Naive thymus-derived CD4-positive, alpha-beta T cell (primary cell): Measurements from ENCODE around the gene PTS. TPM values are rescaled to one million over a fixed set of nuclear protein-coding genes. Genes with fewer than 3 reads are reported as not detected.

Experiments used
- ATAC-seq: fragments of 150-1000 bp; cut with Tn5 transposase; 2 replicates; pipeline ENCODE4 v1.10.0; 2021; ENCODE audit warnings: mild to moderate bottlenecking, moderate library complexity
- CTCF ChIA-PET: fragments of 350-600 bp; sonication (Branson Sonifier 250); formaldehyde crosslinking; loops from one replicate; lab custom pipeline; 2021; ENCODE audit warnings: antibody characterized with exemption; lab: Charles Lee
- POLR2A ChIA-PET: fragments of 350-600 bp; sonication (Branson Sonifier 250); formaldehyde crosslinking; loops from one replicate; lab custom pipeline; 2021; ENCODE audit warnings: antibody characterized with exemption, inconsistent platforms; lab: Charles Lee
- DNase-seq, 9 donors: peaks; one replicate each; pipeline versions ENCODE4 v3.0.0 to v3.0.0-alpha.2; 2020 to 2022; ENCODE audit warnings: mixed read lengths in 1 of 9
- H3K27ac ChIP-seq: one replicate; pipeline ENCODE4 v1.7.0; 2013; ENCODE audit warnings: mild to moderate bottlenecking, low read depth, low read length, moderate library complexity
- H3K27me3 ChIP-seq, 2 donors: one replicate each; pipeline ENCODE4 v1.7.0; 2013; ENCODE audit warnings: low read length in 2 of 2, mild to moderate bottlenecking in 2 of 2, moderate library complexity in 2 of 2; ENCODE audit not compliant: control insufficient read depth in 2 of 2, insufficient read depth in 2 of 2
- H3K36me3 ChIP-seq, 3 experiments: 1 replicate in 2 of 3; 2 replicates in 1 of 3; pipeline ENCODE4 v1.7.0; 2013; ENCODE audit warnings: low read length in 3 of 3, mild to moderate bottlenecking in 3 of 3, moderate library complexity in 1 of 3; ENCODE audit not compliant: insufficient read depth in 3 of 3, control insufficient read depth in 2 of 3
- H3K4me1 ChIP-seq, 2 donors: one replicate each; pipeline ENCODE4 v1.7.0; 2013; ENCODE audit warnings: low read length in 2 of 2, mild to moderate bottlenecking in 2 of 2, moderate library complexity in 1 of 2; ENCODE audit not compliant: control insufficient read depth in 2 of 2, insufficient read depth in 2 of 2
- H3K4me3 ChIP-seq: 2 replicates; pipeline ENCODE4 v1.7.0; 2013; ENCODE audit warnings: mild to moderate bottlenecking, low read length
- H3K9me3 ChIP-seq, 3 experiments: 1 replicate in 2 of 3; 2 replicates in 1 of 3; pipeline ENCODE4 v1.7.0; 2013; ENCODE audit warnings: low read length in 3 of 3; ENCODE audit not compliant: control insufficient read depth in 2 of 3
- H3K27ac Mint-ChIP-seq, 9 donors: one replicate each; pipeline ENCODE4 v1.8.0; 2020 to 2022; ENCODE audit warnings: mixed read lengths in 9 of 9, mild to moderate bottlenecking in 8 of 9, moderate library complexity in 5 of 9, inconsistent platforms in 2 of 9
- H3K27me3 Mint-ChIP-seq, 5 donors: one replicate each; pipeline ENCODE4 v1.8.0; 2021 to 2022; ENCODE audit warnings: mixed read lengths in 5 of 5, mild to moderate bottlenecking in 1 of 5
- H3K36me3 Mint-ChIP-seq, 5 donors: one replicate each; pipeline ENCODE4 v1.8.0; 2020 to 2022; ENCODE audit warnings: mixed read lengths in 5 of 5, mild to moderate bottlenecking in 3 of 5, inconsistent platforms in 1 of 5
- H3K4me1 Mint-ChIP-seq, 7 donors: one replicate each; pipeline ENCODE4 v1.8.0; 2020 to 2022; ENCODE audit warnings: mixed read lengths in 7 of 7, mild to moderate bottlenecking in 3 of 7, inconsistent platforms in 1 of 7
- H3K4me3 Mint-ChIP-seq, 10 donors: one replicate each; pipeline ENCODE4 v1.8.0; 2020 to 2022; ENCODE audit warnings: mild to moderate bottlenecking in 10 of 10, mixed read lengths in 10 of 10, moderate library complexity in 6 of 10, inconsistent platforms in 2 of 10
- H3K9me3 Mint-ChIP-seq, 11 donors: one replicate each; pipeline ENCODE4 v1.8.0; 2020 to 2022; ENCODE audit warnings: mixed read lengths in 11 of 11, mild to moderate bottlenecking in 4 of 11, inconsistent platforms in 1 of 11, moderate library complexity in 1 of 11
- intact Hi-C, 2 donors: fragments of 100-400 bp; cut with micrococcal nuclease; formaldehyde crosslinking; loops; one replicate each; pipeline ENCODE4 v1.15.1; 2023
- polyA plus RNA-seq, 2 donors: library from polyadenylated mRNA; unstranded; fragments of 300-500 nt; fragmentation: Illumina TruSeq; gene quantifications; one replicate each; pipeline ENCODE4 v1.2.3, GENCODE V29; 2021
- total RNA-seq, 6 experiments: library from RNA in 5 of 6; stranded (reverse) in 5 of 6; gene quantifications; 1 replicate in 5 of 6; 2 replicates in 1 of 6; pipeline ENCODE4 v1.2.3 and lab custom pipeline; 2021 to 2026

PTS gene
- total and polyA plus RNA-seq, 7 experiments from 2014 or later: 3.7 to 71.3 (median 23.1) TPM

DNA sequence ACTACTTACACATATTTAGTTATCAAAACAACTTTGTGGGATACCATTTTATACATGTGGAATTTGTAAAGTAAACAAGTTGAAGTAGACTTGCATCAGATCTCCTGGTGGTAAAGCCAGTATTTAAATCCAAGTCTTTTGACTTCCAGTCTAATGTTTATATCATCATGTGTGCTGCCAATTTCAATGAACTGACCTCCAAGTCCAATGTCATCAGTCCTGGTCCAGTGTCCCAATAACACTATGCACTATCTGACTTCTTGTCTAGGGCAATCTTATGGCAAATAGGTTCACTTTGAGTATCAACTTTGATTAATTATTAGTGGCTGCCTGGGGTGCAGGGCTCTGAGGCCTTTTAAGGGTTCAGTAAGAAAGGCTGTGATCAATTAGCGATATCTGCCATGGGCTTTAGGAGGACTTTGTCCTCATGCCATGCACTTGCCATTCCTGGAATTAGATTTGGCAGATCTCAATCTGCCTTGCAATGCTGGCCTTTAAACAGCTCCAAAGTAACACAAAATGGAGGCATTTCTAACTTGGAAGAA is 9.6 kb upstream of the PTS start:
- Mint-ChIP-seq H3K4me3 (no peak overlapping the region), H3K36me3 (no peaks in the 10 kb centered on the region), H3K27me3 (peaks cover 0 to 9% (median 0%) of the 10 kb centered on the region in 5 donors), H3K9me3 (no peaks in the 10 kb centered on the region), H3K4me1 (peaks cover 0 to 20% (median 6%) of the 10 kb centered on the region in 7 donors), H3K27ac (no peak overlapping the region)
- Histone ChIP-seq H3K4me1 (no peaks in the 10 kb centered on the region), H3K36me3 (no peaks in the 10 kb centered on the region), H3K27ac (no peak overlapping the region), H3K9me3 (no peaks in the 10 kb centered on the region), H3K27me3 (no peaks in the 10 kb centered on the region), H3K4me3 (no peak overlapping the region)
- DNase-seq: no peak
- ChIA-PET CTCF (interaction anchor here (1.2 to 8.2 kb wide), 3 partner anchors 65 to 237 kb away, joined by 3 to 141 read pairs (median 4); no protein-coding TSS in a partner anchor), POLR2A (no interaction called here)
- intact Hi-C loops: loop anchor here (5.0 kb wide), 3 partner anchors 284 to 1581 kb away; no protein-coding TSS in a partner anchor
- ATAC-seq: no peak

DNA sequence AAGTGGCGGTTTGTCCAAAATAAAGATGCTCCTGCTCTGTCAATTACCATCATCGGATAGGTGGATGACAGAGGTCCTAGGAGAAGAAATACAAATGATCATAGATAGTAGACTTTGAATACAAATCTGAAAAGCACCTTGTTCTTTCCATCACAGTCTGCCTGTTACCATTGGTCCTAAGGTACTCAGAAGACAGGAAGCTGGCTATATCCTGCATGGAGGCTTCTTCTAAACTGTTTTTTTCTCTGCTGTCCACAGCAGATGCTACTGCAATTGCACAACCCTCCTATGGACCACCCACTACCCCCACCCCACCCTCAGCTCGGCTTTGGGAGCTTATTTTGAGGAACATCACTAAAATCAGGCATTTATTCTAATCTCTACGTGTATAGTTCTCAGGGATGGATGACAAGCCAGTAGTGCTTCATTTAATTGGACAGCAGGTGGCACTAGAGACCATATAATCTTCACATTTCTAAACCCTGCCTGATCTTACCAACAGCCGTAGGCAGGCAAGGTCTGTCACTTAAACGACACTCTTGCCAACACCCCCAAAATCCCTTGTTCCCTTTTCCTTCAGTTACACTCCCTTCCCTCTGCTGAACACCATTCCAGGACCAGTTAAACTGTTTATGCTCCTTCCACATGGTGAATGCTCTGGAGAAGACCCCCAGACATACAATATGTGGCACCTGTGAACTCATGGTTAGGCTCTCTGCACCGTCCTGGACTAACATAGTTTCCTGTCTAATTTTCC is 6.6 kb upstream of the PTS start:
- Mint-ChIP-seq H3K27me3 (peaks cover 0 to 4% (median 0%) of the 10 kb centered on the region in 5 donors), H3K27ac (peak overlapping the region in 2 of 9 donors; percentile 38 to 59), H3K9me3 (no peaks in the 10 kb centered on the region), H3K4me1 (peaks cover 0 to 17% (median 3%) of the 10 kb centered on the region in 7 donors), H3K4me3 (no peak overlapping the region), H3K36me3 (no peaks in the 10 kb centered on the region)
- DNase-seq: peak in 7 of 9 donors; percentile 54 to 77 (median 69)
- Histone ChIP-seq H3K4me1 (no peaks in the 10 kb centered on the region), H3K27me3 (no peaks in the 10 kb centered on the region), H3K36me3 (no peaks in the 10 kb centered on the region), H3K9me3 (no peaks in the 10 kb centered on the region), H3K4me3 (no peak overlapping the region), H3K27ac (no peak overlapping the region)
- peak; percentile 99 for ATAC-seq
- POLR2A ChIA-PET: interaction anchor here (0.6 to 2.1 kb wide), 2 partner anchors 60 to 328 kb away, joined by 3 to 11 read pairs; no protein-coding TSS in a partner anchor
- intact Hi-C loops: loop anchor here (1.0 to 10.0 kb wide), 14 partner anchors 61 to 1578 kb away; partner anchors contain the start of genes ZW10 (in 2 of the 2) and CLDN25 (in 1 of the 2)
- CTCF ChIA-PET: interaction anchor here (0.6 to 8.2 kb wide), 16 partner anchors 10 to 1070 kb away, joined by 3 to 141 read pairs (median 4); partner anchors contain the start of gene NCAM1

DNA sequence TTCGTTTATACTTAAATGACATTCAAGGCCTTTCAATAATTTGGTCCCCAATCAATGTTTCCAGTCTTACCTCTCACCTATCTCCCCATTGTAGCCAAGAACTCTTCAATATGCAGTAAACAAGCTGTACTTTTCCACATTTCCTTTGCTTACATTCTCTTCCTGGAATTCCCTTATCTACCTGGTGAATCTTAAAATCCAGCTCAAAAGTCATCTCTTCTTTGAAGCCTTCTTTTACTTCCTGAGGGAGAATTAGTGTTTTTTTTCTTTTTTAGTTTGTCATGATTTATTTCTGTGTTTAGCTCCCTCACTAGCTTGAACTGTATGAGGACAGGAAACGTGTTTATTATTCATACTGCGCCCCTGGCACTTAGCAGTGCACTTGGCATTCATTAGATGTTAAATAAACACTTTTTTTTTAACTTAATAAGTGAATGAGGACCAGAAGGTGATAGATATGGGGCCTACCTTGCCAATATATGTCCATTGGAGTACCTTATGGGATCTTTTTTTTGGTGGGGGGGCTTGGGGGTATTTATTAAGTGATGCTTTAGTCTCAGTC is 4.9 kb upstream of the PTS start:
- H3K36me3 Mint-ChIP-seq: peaks cover 0 to 2% (median 0%) of the 10 kb centered on the region in 5 donors
- no peaks in the 10 kb centered on the region for H3K4me1 ChIP-seq
- H3K36me3 ChIP-seq: no peaks in the 10 kb centered on the region
- H3K27ac ChIP-seq: no peak overlapping the region
- peaks cover 0 to 2% (median 0%) of the 10 kb centered on the region in 11 donors for H3K9me3 Mint-ChIP-seq
- DNase-seq: no peak
- H3K4me3 Mint-ChIP-seq: no peak overlapping the region
- no peak for ATAC-seq
- intact Hi-C loops: loop anchor here (5.0 to 10.0 kb wide), 2 partner anchors 231 to 1553 kb away; partner anchors contain the start of genes CLDN25 (in 1 of the 2) and ZW10 (in 1 of the 2)
- POLR2A ChIA-PET: interaction anchor here (0.6 to 2.1 kb wide), 3 partner anchors 53 to 1927 kb away, joined by 3 to 11 read pairs (median 3); no protein-coding TSS in a partner anchor
- H3K27me3 ChIP-seq: no peaks in the 10 kb centered on the region
- no peak overlapping the region for H3K4me3 ChIP-seq
- peaks cover 0 to 2% (median 0%) of the 10 kb centered on the region in 5 donors for H3K27me3 Mint-ChIP-seq
- no peaks in the 10 kb centered on the region for H3K9me3 ChIP-seq
- CTCF ChIA-PET: interaction anchor here (0.7 to 8.2 kb wide), 6 partner anchors 8 to 334 kb away, joined by 3 to 141 read pairs (median 4); no protein-coding TSS in a partner anchor
- peaks cover 0 to 20% (median 4%) of the 10 kb centered on the region in 7 donors for H3K4me1 Mint-ChIP-seq
- no peak overlapping the region for H3K27ac Mint-ChIP-seq

DNA sequence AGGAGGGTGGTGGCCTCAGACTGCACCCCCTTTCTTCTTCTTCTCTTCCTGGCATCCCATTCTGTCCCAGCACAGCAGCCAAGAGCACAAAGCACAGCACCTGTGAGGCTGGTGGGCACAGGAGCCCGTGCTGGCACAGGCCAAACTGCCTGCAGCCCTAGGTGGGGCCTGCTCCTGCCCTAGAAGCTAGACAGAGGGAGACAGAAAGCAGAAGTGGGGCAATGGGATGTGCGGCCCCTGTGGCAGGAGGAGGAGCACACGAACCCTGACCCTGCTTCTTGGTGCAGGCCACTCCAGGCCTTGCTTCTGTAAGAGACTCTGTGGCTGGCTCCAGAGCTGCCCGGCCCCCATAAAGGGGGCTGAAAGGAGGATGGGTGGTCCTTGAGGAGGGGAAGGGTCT is 3.9 kb upstream of the PTS start:
- H3K27me3 Mint-ChIP-seq: peaks cover 0 to 2% (median 0%) of the 10 kb centered on the region in 5 donors

DNA sequence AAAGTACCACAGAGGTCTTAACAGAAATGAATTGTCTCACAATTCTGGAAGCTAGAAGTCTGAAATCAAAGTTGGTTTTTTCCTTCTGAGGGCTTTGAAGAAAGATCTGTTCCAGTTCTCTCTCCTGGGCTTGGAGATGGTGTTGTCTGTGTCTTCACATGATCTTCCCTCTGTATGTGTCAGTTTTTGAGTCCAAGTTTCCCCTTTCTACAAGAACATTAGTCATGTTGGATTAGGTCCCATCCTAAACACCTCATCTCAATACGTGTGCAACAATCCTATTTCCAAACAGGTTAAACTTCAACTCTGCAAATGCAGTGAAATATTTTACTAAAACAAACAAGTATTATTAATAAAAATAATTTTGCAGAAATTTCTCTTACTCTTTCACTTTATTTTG is 3.1 kb upstream of the PTS start:
- no peak overlapping the region for H3K27ac Mint-ChIP-seq
- DNase-seq (no peak), ATAC-seq (no peak)
- H3K36me3 Mint-ChIP-seq: peaks cover 0 to 3% (median under 1%) of the 10 kb centered on the region in 5 donors
- no peak overlapping the region for H3K4me3 ChIP-seq
- H3K9me3 Mint-ChIP-seq: peaks cover 0 to 2% (median 0%) of the 10 kb centered on the region in 11 donors
- H3K27me3 Mint-ChIP-seq: peaks cover 0 to 2% (median 0%) of the 10 kb centered on the region in 5 donors
- ChIA-PET POLR2A (interaction anchor here (1.9 kb wide), 1 partner anchor 57 kb away, joined by 7 read pairs; no protein-coding TSS in a partner anchor), CTCF (interaction anchor here (0.6 to 8.2 kb wide), 6 partner anchors 9 to 107 kb away, joined by 3 to 141 read pairs (median 4); no protein-coding TSS in a partner anchor)
- H3K9me3 ChIP-seq: no peaks in the 10 kb centered on the region
- H3K4me1 Mint-ChIP-seq: peaks cover 11 to 31% (median 19%) of the 10 kb centered on the region in 7 donors
- peaks cover 9% of the 10 kb centered on the region in 2 donors for H3K4me1 ChIP-seq
- intact Hi-C loops: loop anchor here (5.0 to 10.0 kb wide), 2 partner anchors 229 to 1552 kb away; partner anchors contain the start of genes CLDN25 (in 1 of the 2) and ZW10 (in 1 of the 2)
- no peaks in the 10 kb centered on the region for H3K36me3 ChIP-seq
- no peak overlapping the region for H3K27ac ChIP-seq
- H3K27me3 ChIP-seq: no peaks in the 10 kb centered on the region
- no peak overlapping the region for H3K4me3 Mint-ChIP-seq

More for the DNA sequence above, 3.9 kb upstream of the PTS start:
- no peak overlapping the region for H3K4me3 Mint-ChIP-seq
- H3K9me3 Mint-ChIP-seq: peaks cover 0 to 2% (median 0%) of the 10 kb centered on the region in 11 donors
- intact Hi-C loops: loop anchor here (5.0 to 10.0 kb wide), 2 partner anchors 230 to 1552 kb away; partner anchors contain the start of genes CLDN25 (in 1 of the 2) and ZW10 (in 1 of the 2)
- H3K27ac Mint-ChIP-seq: no peak overlapping the region
- H3K27ac ChIP-seq: no peak overlapping the region
- H3K4me1 Mint-ChIP-seq: peaks cover 5 to 24% (median 11%) of the 10 kb centered on the region in 7 donors
- no peaks in the 10 kb centered on the region for H3K36me3 ChIP-seq
- POLR2A ChIA-PET: interaction anchor here (1.9 kb wide), 1 partner anchor 58 kb away, joined by 7 read pairs; no protein-coding TSS in a partner anchor
- no peaks in the 10 kb centered on the region for H3K9me3 ChIP-seq
- CTCF ChIA-PET: interaction anchor here (0.9 to 8.2 kb wide), 5 partner anchors 8 to 1068 kb away, joined by 3 to 141 read pairs (median 3); no protein-coding TSS in a partner anchor
- H3K4me1 ChIP-seq: peaks cover 5% of the 10 kb centered on the region in 2 donors
- ATAC-seq (no peak), DNase-seq (no peak)
- H3K36me3 Mint-ChIP-seq: peaks cover 0 to 2% (median 0%) of the 10 kb centered on the region in 5 donors
- H3K27me3 ChIP-seq: no peaks in the 10 kb centered on the region
- no peak overlapping the region for H3K4me3 ChIP-seq
